IMR-90 (cell line): Measurements from ENCODE around the gene SLAMF9. TPM values are rescaled to one million over a fixed set of nuclear protein-coding genes. Genes with fewer than 3 reads are reported as not detected.

Experiments
- ATAC-seq: fragments of 200-7000 bp; cut with Tn5 transposase; 2 replicates; pipeline ENCODE4 v1.9.1; 2020; ENCODE audit warnings: low read depth, mild to moderate bottlenecking, moderate library complexity
- BruUV-seq: library from RNA; stranded (reverse); fragments of 400-500 nt; replicated peaks from 2 replicates; lab custom pipeline; 2021; lab: Mats Ljungman, UMichigan
- CTCF ChIA-PET: fragments of 300-600 bp; formaldehyde crosslinking; extraction: SDS; loops from one replicate; lab custom pipeline; 2021; ENCODE audit warnings: antibody characterized with exemption; lab: Yijun Ruan, JAX
- POLR2A ChIA-PET: fragments of 300-600 bp; sonication (Branson Sonifier 250); formaldehyde crosslinking; loops from one replicate; lab custom pipeline; 2022; ENCODE audit warnings: antibody characterized with exemption; ENCODE audit not compliant: unreplicated experiment; lab: Charles Lee
- DNase-seq: peaks from one replicate; pipeline ENCODE4 v3.0.0; 2013
- H2AFZ ChIP-seq: replicated peaks from 2 replicates; pipeline ENCODE3; 2013; ENCODE audit warnings: low read length, mild to moderate bottlenecking; ENCODE audit not compliant: poor library complexity
- H2AK5ac ChIP-seq: 2 replicates; pipeline ENCODE4 v1.6.1; 2013; ENCODE audit warnings: low read depth, low read length, inconsistent platforms
- H2AK9ac ChIP-seq: replicated peaks from 2 replicates; pipeline ENCODE3; 2013; ENCODE audit warnings: mild to moderate bottlenecking, low read depth, low read length, moderate library complexity; ENCODE audit not compliant: poor library complexity
- H2BK120ac ChIP-seq: 2 replicates; pipeline ENCODE4 v1.6.1; 2013; ENCODE audit warnings: low read depth, low read length, inconsistent platforms
- H2BK15ac ChIP-seq: 3 replicates; pipeline ENCODE4 v1.6.1; 2013; ENCODE audit warnings: low read depth, low read length, inconsistent platforms
- H2BK20ac ChIP-seq: 2 replicates; pipeline ENCODE4 v1.6.1; 2013; ENCODE audit warnings: low read depth, mild to moderate bottlenecking, inconsistent platforms, low read length, moderate library complexity
- H2BK5ac ChIP-seq: 2 replicates; pipeline ENCODE4 v1.6.1; 2013; ENCODE audit warnings: mild to moderate bottlenecking, low read depth, low read length, inconsistent platforms; ENCODE audit not compliant: poor library complexity, severe bottlenecking
- H3K14ac ChIP-seq: replicated peaks from 2 replicates; pipeline ENCODE4 v1.6.1; 2013; ENCODE audit warnings: low read depth, low read length, inconsistent platforms
- H3K18ac ChIP-seq: 2 replicates; pipeline ENCODE4 v1.6.1; 2013; ENCODE audit warnings: low read depth, low read length, control low read depth
- H3K23ac ChIP-seq: 2 replicates; pipeline ENCODE4 v1.6.1; 2013; ENCODE audit warnings: low read depth, low read length, inconsistent platforms
- H3K27ac ChIP-seq: 2 replicates; pipeline ENCODE4 v1.5.1; 2013; ENCODE audit warnings: mild to moderate bottlenecking, control low read depth, low read length; ENCODE audit not compliant: insufficient read depth
- H3K27me3 ChIP-seq: 2 replicates; pipeline ENCODE4 v1.6.1; 2013; ENCODE audit warnings: low read length; ENCODE audit not compliant: control insufficient read depth, insufficient read depth
- H3K36me3 ChIP-seq: 2 replicates; pipeline ENCODE4 v1.6.1; 2013; ENCODE audit warnings: low read length, mixed read lengths; ENCODE audit not compliant: control insufficient read depth, insufficient read depth
- H3K4ac ChIP-seq: 2 replicates; pipeline ENCODE4 v1.6.1; 2013; ENCODE audit warnings: low read depth, low read length, inconsistent platforms
- H3K4me1 ChIP-seq: 2 replicates; pipeline ENCODE4 v1.6.1; 2013; ENCODE audit warnings: low read length, mixed read lengths; ENCODE audit not compliant: control insufficient read depth, insufficient read depth
- H3K4me2 ChIP-seq: 2 replicates; pipeline ENCODE4 v1.6.1; 2013; ENCODE audit warnings: low read depth, mild to moderate bottlenecking, control low read depth, low read length, moderate library complexity
- H3K4me3 ChIP-seq: 2 replicates; pipeline ENCODE4 v1.5.1; 2013; ENCODE audit warnings: low read depth, mild to moderate bottlenecking, control low read depth, low read length, moderate library complexity; ENCODE audit not compliant: insufficient read depth
- H3K56ac ChIP-seq: 2 replicates; pipeline ENCODE4 v1.6.1; 2013; ENCODE audit warnings: low read length, inconsistent platforms; ENCODE audit not compliant: insufficient read depth; ENCODE audit errors: extremely low read depth
- H3K79me1 ChIP-seq, 2 experiments: 2 replicates each; pipeline ENCODE4 v1.6.1; 2013; ENCODE audit warnings: low read length in 2 of 2, inconsistent platforms in 1 of 2, low read depth in 1 of 2
- H3K9ac ChIP-seq: 2 replicates; pipeline ENCODE4 v1.6.1; 2013; ENCODE audit warnings: low read depth, low read length, control low read depth
- H3K9me1 ChIP-seq: 2 replicates; pipeline ENCODE4 v1.6.1; 2013; ENCODE audit warnings: low read length, inconsistent platforms; ENCODE audit not compliant: insufficient read depth
- H3K9me3 ChIP-seq: 2 replicates; pipeline ENCODE4 v1.6.1; 2013; ENCODE audit warnings: low read length; ENCODE audit not compliant: control insufficient read depth, insufficient read depth
- H4K20me1 ChIP-seq: 2 replicates; pipeline ENCODE4 v1.6.1; 2013; ENCODE audit warnings: low read length, inconsistent platforms; ENCODE audit not compliant: insufficient read depth
- H4K5ac ChIP-seq: 2 replicates; pipeline ENCODE4 v1.6.1; 2013; ENCODE audit warnings: mild to moderate bottlenecking, low read depth, low read length, control low read depth
- H4K8ac ChIP-seq, 2 experiments: 2 replicates each; pipeline ENCODE4 v1.6.1; 2013; ENCODE audit warnings: low read depth in 2 of 2, low read length in 2 of 2, control low read depth in 1 of 2, inconsistent platforms in 1 of 2
- H4K91ac ChIP-seq: 2 replicates; pipeline ENCODE4 v1.6.1; 2013; ENCODE audit warnings: low read depth, low read length, inconsistent platforms; ENCODE audit not compliant: insufficient read depth
- MAFK ChIP-seq: IDR thresholded peaks from 2 replicates; pipeline ENCODE4 v1.6.1; 2012; ENCODE audit warnings: low read depth, low read length, improper control_type of control experiment
- RAD21 ChIP-seq: IDR thresholded peaks from 2 replicates; pipeline ENCODE4 v1.6.1; 2012; ENCODE audit warnings: low read length, improper control_type of control experiment
- SMC3 ChIP-seq: fragments of 150-350 bp; IDR thresholded peaks from 2 replicates; pipeline ENCODE4 v1.6.1; 2016; ENCODE audit warnings: low read depth, mild to moderate bottlenecking, antibody characterized with exemption, low read length, moderate library complexity
- WGBS, 2 experiments: methylation state at CpG; one replicate each; pipeline versions ENCODE4 v1.1.5 to v1.1.7; 2013; ENCODE audit warnings: missing lambda C conversion rate in 2 of 2; ENCODE audit not compliant: insufficient read length in 1 of 2; ENCODE audit errors: extremely low coverage in 2 of 2; 5-methylcytosine and 5-hydroxymethylcytosine counted together
- dilution Hi-C: fragments of 300-500 bp; cut with HindIII; formaldehyde crosslinking; loops from one replicate; pipeline ENCODE4 v1.14.3; 2018; ENCODE audit warnings: low sequenced_read_pairs; ENCODE audit not compliant: unreplicated experiment
- in situ Hi-C: fragments of 300-500 bp; cut with MboI; formaldehyde crosslinking; loops from 3 replicates; pipeline ENCODE4 v1.14.3; 2019; ENCODE audit warnings: low sequenced_read_pairs, inconsistent platforms, mixed read lengths
- intact Hi-C: fragments of 100-400 bp; cut with micrococcal nuclease; formaldehyde crosslinking; loops from 2 replicates; pipeline ENCODE4 v1.10.0; 2022
- polyA plus RNA-seq, 3 experiments: library from polyadenylated mRNA; depleted of rRNA; stranded (reverse); fragments of >200 nt; gene quantifications; 2 replicates each; pipeline ENCODE4 v1.2.3, GENCODE V29; 2012; ENCODE audit warnings: low replicate concordance in 1 of 3
- total RNA-seq: library from RNA; depleted of rRNA; stranded (reverse); fragments of >200 nt; gene quantifications from 2 replicates; pipeline ENCODE4 v1.2.3, GENCODE V29; 2012

The SLAMF9 gene
- total and polyA plus RNA-seq, 2 of the 4 experiments (the other 2 are of a cell fraction) = 0.18 to 0.67 TPM

DNA sequence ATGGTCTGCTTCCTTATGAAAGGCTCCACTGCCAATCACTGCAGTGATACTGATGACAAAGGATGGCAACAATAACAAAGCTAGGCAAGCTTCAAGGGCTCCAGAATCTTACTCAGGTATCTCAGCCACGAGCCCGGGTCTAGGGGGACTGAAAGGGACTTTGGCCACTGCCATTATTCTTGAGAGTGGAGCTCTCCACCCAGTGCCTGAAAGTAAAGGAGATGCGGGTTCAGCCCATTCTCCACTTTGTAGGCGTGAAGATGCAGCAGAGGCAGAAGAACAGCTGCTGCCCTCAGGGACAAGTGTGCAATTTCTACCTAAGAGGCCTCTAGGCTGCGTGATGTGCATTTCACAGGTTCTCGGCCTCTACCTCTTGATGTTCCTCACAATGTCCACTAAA is 31.4 kb upstream of the SLAMF9 start:
- Histone ChIP-seq H3K4ac (no peak overlapping the region), H2BK15ac (no peak overlapping the region), H4K5ac (no peak overlapping the region), H3K23ac (no peak overlapping the region), H3K56ac (no peak overlapping the region), H3K27ac (no peak overlapping the region), H3K14ac (no peak overlapping the region), H4K8ac (no peak overlapping the region), H3K18ac (no peak overlapping the region), H3K4me3 (no peak overlapping the region), H4K20me1 (no peaks in the 10 kb centered on the region), H2AFZ (no peak overlapping the region), H3K4me2 (no peak overlapping the region), H2BK120ac (no peak overlapping the region), H3K9me3 (no peaks in the 10 kb centered on the region), H2BK20ac (no peak overlapping the region), H2AK5ac (no peak overlapping the region), H3K79me1 (no peaks in the 10 kb centered on the region), H3K9ac (no peak overlapping the region), H3K36me3 (no peaks in the 10 kb centered on the region; the same call in 1 of the 2 replicates), H3K9me1 (no peaks in the 10 kb centered on the region), H2AK9ac (no peak overlapping the region), H2BK5ac (no peak overlapping the region), H3K4me1 (no peaks in the 10 kb centered on the region), H4K91ac (no peak overlapping the region), H3K27me3 (peaks cover 22% of the 10 kb centered on the region)
- in situ Hi-C loops = no loop called here
- intact Hi-C loops = no loop called here
- ChIA-PET CTCF (no interaction called here), POLR2A (no interaction called here)
- no peak for TF ChIP-seq RAD21
- no peak for TF ChIP-seq MAFK
- TF ChIP-seq SMC3 = no peak
- ATAC-seq (no peak), DNase-seq (no peak)
- WGBS, 2 experiments = 75% methylated on average over 2 of the region's 6 CpGs; no CpG with 5 or more reads in 1 of the 2 experiments
- BruUV-seq = no TSS peak
- dilution Hi-C loops = no loop called here
